DMS53 (cell line): Measurements from ENCODE around the gene PNMA6F.
"Not testable (repeated sequence)": the region's sequence is repeated elsewhere in the genome, so short reads cannot be mapped to it uniquely, and the experiment has no call there.

Source experiments
- DNase-seq: peaks from one replicate; lab custom pipeline; 2025; lab: John Stamatoyannopoulos, UW

The PNMA6F gene

DNA sequence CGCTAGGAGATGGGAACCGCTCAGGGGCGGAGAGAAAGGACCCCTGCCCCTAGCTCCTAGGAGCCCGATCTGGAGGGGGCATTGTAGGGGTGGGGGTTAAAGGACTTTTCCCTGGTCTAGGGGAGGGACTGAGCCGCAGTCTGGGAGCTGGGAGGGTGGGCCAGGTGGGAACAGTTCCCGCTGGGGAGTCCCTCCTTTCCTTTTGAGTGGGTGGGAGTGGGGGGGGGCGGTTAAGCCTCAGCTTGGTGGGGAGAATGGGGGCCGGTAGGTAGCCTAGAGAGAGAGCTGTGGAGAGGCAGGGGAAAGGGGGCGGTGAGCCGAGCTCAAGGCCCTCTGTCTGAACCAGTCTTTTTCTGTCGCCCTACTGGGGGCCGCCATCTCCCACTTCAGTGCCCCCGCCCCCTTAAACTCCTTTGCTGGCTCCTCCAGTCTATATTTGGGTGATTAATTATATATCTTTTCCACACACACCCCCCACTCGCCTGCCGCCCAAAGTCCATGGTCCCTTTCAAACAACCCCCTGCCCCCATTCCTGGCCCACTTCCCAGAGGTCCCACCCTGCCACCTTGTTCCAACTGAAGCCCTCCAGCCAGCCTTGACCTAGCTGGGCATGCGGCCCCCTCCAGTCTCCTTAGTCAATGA is 13.2 kb upstream of the PNMA6F start:
- no peak for DNase-seq

DNA sequence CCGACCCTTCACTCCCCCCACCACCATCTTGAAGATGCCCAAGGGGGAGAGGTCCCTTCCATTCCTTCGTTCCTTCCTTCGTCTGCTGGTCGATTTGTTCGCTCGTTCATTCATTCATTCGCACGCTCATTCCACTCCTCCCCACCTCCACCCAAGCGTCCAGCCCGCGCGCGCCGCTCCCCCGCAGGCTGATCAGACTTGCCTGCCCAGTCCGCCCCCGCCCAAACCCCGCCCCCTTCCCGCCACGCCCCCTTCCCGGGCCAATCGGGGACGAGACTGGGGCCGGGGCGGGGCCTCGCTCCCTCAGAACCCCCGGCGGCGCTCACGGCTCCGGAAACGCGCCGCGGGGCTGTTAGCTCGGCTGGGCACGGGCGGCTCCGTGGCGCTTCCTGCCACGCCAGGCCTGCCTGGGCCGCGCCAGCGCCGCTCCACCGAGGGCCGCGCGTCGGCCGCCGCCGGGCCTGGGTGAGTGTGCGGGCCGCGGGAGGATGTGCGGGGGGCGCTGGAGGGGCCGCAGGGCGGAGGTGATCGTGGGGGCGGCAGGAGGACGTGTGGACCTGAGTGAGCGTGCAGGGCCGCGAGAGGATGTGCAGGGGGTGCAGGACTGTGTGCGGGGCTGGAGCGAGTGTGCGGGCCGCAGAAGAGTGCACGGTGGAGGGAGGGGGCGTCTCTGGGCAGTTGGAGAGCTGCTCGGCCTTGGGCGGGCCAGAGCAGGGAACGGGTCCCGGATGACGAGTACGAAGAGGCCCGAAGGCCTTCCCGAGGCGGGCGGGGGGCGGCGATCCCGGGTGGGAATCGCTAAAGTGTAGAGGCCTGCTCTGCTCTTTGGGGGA is 12.5 kb upstream of the PNMA6F start, which contains the start of gene ZNF275:
Gene ZNF275, plus strand, starts transcription at position 333 of the 833 bp plus-strand sequence. CDS start 2,527 bp downstream, outside the sequence.
- DNase-seq: peak; percentile 92

DNA sequence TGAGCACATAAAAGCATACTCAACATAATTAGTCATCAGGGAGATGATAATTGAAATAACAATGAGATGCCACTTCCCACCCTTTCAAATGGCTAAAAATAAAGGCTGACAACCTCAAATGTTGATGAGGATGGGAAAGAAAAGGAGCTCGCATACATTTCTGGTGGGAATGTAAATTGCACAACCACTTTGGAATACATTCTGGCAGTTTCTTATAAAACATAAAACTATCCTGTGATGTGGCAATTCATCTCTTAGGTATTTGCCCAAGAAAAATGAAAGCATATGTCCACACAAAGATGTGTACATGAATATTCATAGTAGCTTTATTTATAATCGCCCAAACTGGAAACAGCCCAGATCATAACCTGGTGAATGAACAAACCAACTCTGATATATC is 11.7 kb upstream of the PNMA6F start:
- DNase-seq: no peak

DNA sequence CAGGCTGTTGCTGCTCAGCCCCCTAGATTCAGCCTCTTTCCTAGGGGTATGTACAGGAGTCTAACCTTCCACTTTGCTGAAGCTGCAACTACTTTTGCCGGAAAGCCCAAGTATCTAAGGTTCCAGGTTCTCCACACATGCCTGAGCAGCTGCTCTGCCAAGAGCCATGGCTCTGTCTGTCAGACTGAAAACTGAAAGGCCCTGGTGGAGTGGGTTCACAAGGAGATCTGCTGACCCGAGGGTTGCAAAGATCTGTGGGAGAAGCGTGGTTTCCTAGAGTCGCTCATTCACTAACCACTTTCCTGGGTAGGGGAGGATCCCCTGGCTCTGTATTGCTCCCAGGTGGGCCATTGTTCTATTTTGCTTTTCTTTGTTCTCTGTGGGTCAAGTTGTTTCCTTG is 6.0 kb upstream of the PNMA6F start:
- DNase-seq: no peak

DNA sequence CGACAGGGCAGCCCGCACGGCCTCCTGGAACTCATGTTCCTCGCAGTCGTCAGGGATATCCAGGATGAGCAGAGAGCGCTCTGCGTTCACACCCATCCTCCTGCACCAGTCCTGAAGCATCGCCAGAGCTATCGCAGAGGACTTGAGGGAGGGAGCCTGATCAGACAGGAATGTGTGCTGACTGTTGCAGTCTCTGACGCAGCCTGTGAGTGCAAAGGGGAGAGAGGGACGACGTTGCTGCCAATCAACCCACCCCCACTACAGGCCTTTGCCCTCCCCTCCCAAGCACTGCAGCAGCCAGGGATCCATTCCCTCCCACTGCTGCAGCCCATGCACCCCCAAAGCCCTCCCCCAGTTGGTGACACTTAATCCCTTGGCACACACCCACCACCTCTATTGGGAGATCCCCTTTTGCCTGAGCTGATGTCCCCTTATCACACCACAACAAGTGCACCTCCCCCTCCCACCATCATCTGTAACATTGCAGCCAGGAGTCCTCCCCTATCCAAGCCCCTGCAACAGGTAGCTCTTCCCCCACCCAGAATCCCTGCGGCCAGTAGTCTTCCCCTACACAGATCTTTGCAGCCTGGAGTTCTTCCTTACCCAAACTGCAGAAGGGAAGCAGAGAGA is 897 bp downstream of the PNMA6F start:
- DNase-seq: no peak

DNA sequence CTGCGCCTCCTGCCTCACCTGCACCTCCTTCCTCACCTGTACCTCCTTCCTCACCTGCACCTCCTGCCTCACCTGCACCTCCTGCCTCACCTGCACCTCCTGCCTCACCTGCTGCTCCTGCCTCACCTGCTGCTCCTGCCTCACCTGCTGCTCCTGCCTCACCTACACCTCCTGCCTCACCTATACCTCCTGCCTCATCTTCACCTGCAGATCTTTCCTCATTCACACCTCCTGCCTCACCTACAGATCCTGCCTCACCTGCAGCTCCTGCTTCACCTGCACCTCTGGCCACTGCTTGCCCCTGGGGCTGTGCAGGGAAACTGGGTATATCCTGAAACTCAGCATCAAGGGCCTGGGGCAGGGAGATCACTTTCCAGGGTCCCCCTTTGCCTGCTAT is 1.5 kb downstream of the PNMA6F start:
- DNase-seq: not testable (repeated sequence)

DNA sequence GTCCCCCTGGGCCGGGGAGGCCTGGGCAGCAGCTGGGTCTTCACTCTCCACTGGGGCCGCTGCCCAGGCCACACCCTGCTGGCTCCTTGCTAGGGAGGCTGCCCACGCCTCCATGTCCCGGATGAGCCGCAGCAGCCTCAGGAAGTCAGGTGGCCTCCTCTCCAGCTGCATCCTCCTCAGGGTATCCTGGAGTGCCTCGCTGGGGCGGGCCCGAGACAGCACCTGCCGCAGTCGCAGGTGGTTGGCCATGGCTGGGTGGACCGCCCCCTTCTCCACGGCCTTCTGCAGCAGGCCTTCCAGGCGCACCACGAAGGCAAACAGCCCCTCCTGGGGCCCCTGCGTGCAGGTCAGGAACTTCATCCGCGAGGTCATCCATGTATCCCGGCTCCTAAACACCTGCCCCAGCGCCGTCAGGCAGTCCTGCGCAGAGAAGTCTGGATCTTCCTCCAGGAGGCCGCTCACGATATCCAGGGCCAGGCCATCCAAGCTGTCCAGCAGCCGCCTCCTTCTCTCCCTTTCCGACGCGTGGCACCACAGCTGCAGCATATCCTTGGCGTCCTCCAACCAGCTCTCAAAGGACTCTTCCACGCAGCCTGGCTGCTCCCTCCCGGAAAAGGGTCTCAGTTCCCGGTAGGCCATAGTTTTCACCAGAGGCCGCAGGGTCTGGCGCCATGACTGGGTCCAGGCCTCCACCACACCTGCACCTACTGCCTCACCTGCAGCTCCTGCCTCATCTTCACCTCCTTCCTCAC is 2.1 kb downstream of the PNMA6F start:
- DNase-seq: peak; percentile 74

DNA sequence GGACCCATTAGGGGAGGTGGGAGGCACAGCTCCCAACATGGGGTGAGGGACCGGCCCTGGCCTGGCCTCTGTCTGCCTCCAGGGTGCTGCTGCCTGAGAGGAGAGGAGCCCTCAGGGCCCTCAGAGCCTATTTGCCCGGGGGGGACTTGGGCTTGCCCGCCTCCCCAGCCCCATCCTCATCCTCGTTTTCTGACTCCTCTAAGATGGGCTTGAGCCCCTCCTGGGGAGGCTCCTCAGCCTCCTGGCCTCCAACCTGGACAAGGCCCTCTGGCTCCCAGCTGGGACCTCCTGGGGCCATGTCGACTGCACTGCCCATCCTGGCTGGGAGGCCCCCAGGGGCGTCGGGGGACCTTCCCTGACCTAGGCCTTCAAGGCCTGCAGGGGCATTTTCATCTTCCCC is 2.8 kb downstream of the PNMA6F start:
- DNase-seq: no peak

DNA sequence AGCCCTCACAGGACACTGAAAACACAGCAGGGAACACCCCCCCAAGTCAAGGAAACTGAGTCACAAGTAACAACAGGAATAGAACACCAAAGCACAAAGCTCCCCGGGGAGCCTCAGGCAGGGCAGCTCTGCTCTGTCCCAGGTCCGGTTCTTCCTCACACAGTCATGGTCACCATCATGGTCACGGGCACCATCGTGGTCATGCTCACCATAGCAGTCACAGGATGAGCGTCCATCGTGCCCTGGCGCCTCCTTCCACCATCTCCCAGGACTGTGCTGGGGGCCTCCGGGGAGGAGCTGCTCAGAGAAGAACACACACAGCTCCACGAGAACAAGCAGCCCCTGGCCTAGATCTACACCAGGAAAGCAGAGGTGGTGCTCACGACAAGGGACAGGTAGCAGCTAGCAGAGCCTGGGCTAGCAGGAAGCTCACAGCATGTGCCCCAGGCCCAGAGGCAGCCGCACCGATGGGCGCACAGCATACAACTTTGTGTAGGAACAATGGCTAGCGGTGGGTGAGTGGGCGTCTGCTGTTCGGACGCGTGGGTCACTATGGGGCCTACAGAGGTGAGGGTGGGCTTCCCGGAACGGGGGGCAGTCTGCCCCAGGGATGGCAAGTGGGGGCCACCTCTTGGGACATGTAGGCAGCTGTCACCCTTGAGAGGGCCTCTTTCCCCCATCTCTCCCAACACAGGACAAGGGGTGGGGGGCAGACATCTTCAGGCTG is 3.4 kb downstream of the PNMA6F start:
- DNase-seq: no peak

DNA sequence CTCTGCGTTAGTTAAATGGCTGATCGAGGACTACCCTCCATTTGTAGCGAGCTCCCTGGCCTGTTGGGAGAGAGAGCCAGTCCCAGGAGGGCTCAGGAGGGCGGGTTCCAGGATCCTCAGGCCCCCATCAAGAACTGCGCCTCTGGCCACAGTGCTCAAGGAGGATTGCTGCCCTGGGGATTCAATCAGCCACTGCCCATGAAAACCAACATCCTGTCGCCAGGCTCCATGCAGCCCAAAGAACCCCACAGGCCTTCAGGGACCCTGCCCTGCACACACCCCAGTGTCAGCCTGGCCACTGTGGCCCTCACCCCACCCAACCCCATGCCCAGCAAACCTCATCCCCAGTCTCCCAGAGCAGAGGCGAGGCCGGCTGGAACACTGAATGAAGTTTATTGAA is 4.3 kb downstream of the PNMA6F start:
- no peak for DNase-seq

DNA sequence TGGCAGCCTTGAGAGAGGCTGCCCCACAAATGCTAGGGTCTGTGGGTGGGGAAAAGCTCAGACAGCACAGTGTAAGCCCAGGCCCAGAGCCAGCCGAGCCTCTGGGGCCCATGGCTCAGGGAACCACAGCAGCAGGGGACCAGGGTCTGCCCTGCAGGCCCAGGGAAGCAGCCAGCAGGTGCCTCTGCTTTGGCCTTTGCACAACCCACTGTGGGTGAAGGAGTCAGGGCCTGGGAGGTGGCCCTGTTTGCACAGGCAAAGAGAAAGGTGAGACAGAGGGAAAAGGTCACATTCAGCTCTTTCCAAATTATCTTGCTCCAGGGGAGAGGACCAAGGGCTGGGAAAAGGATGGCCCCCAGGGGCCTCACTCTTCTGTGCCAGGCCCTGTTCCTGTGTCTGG is 8.7 kb downstream of the PNMA6F start:
- no peak for DNase-seq

DNA sequence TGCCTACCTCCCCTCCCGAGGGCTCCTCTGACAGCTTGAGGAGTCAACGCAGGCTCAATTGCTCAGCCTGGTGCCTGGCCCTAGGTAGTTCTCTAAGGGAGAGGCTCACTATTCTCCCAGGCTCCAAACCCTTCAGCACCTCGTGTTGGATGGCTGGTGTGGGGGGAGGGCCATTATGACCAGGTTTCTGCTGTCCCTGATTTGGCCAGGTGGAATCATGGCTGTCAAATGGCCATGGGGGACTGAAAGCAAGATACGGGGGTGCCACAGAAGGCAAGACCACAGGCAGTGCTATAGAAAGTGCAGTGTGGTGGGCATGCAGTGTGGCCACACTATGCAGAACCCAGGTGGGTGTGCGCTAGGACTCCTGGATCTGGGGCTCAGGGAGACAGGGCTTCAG is 9.5 kb downstream of the PNMA6F start:
- no peak for DNase-seq

DNA sequence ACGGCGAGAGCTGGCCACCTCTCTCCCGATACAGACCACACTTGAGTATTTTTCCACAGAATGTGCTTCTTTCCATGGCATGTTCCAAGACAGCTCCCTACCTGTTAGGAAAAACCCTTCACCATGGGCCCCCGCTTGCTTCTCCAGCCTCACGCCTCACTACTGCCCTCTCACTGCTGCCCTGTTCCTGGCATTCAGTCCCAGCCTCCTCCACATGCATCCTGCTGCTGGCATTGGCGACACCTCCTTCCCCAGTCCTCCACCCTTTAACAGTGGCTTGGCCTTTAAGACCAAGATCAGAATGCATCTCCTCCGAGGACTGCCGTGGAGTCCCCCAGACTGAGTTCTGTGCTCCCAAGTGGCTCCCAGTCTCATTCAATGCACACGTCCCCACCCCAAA is 10.7 kb downstream of the PNMA6F start:
- no peak for DNase-seq

DNA sequence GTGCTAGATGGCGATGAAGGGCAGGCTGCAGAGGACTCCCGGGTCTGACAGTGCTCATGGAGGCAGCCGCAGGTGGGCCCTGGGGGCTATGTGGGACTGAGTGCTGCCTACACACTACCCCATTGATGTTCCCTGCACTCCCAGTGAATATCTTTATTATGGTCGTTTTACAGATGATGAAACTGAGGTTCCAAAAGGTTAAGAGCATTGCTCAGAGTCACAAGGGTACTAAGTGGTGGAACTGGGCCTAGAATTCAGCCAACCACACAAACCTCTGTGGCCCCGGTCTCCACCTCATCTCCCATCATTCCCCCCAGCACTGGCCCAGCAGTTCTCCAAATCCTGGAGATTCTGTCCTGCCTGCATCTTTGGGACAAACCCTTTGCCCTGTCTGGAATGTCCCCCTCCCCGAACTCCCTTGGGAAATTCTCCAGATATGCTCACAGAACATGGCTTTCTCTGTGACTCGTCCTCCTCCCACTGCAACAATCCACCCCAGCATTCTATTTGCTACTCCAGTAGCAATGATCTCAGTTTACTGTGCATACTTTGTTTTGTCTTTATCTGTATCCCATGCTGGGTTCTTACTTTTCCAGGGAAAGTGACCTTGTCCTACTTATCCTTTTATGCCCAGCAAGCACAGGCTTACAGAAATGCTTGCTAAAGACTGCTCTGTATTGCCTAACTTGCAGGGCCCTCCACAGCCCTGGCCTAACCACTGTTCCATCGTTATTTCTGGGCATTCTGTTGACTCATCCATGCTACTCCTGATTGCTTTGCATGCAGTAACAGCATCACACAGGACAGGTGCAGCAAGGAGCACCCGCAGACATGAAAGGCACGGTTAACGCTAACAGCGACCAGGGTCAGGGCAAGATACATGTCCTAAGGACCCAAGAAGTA is 14.0 kb downstream of the PNMA6F start:
- DNase-seq: no peak

DNA sequence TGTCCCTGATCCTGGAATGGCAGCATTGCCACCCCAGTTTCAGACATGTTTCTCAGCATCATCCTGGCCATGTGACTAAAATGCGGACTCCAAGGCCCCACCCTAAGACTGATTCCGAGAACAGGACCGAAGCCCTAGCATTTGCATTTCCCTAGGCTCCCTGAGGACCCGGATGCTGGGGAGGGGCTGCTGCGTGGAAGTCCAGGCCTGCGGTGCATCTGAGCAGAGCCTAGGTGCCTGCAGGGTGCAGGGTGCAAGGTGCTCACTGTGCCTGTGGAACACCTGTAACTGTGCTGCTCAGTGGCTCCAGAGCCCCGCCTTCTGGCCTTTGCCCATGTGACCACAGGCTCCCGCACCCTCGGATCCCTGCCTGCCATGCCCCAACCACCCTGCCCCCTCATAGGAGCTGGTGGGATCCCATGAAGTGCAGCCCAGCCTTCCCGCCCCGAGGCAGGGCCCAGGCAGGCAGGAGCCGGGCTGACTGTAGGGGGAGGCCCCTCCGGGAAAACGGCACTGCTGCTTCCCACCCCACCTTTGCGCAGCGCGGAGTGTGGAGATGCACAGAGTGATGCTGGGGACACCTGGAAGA is 14.9 kb downstream of the PNMA6F start:
- no peak for DNase-seq

DNA sequence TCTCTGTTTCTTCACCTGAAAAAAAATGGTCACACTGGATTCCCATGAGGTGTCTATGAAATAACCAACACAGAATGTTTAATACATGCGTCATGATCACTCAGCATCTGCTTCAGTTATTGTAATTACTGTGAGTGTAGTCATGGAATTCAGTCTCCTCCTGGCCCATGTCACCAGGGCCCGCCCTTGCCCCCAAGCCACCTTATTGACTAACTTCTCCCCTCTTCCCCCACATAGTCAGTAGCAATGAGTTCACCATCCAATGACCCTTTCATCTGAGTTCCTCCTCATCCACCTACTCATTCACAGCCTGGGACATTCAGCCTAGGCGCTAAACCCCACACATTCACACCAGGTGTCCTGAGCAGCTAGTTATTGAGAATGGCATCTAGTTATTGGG is 15.6 kb downstream of the PNMA6F start:
- no peak for DNase-seq

DNA sequence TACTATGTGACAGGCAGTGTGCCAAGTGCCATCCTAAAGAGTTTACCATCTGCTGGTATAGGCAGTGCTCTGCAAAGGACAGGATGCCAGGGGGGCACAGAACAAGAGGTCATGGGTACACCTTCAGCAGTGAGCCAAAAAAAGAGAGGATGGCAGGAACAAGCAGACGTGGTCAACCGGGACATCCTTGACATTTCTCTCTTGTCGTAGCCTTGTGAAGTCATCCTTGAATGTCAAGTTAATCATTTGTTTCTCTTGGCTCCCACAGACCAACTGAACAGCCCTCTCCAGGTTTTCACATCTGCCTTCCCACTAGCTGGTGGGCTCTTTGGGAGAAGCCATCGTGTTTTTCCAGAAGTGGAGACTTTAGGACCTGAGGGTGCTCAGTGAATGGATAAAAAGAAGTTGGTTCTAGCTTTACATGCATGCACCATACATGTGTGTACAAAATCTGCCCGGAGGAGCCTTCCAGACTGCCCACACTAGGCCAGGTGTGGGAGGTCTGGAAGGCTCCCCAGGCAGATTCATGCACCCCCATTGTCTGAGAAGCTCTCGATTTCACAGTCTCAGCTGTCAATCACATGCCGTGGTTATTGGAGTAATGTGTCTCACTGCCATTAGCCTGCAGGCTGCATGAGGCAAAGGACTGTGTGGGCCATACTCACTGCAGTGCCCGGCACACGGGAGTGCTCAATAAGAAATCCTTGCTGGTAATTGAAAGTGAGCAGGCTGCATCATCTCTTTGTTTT is 16.4 kb downstream of the PNMA6F start:
- DNase-seq: no peak

DNA sequence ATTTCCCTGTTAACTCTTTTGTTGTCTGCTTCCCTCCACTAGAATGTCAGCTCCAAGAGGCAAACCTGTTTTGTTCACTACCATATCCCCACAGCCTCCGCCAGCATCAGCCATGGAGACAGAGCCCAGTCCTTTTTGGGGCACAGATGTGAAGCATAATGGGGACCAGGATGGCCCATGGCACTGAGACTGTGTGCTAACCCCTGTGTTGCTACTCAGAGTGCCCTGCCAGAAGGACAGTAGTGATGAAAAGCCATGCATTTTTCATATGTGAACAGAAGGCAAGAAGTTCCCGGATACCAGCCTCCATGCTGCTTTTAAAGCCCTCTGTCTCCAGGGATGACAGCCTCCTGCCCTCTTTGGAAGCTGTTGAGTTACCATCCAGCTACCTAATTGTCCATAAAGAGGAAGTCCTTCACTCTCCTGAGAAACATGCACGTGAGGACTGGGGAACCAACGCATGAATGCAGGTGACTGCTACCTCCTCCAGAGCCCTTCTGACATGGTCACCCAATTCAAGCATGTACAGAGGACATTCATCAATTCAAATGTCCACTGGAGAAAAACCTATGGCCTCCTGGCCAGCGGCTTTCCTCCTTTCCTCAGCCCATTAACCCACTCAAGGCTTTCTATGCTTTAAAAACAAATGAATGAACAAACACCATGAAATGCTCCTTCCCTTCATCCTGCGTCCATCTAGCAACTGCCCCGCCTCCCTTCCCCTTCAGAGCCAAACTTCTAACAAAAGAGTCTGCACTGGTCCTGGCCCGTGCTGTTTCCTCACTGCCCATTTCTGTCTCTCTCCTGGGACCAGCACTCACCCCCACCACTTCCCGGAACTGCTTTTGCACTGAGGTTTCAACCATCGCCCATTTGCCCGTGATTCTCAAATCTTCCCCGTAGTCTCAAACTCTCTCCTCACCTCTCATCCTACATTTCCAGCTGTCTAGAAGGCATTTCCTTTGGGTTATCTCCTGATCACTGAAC is 18.0 kb downstream of the PNMA6F start:
- no peak for DNase-seq
